ENCODE measurements around the gene STXBP4. TPM values are rescaled to one million over a fixed set of nuclear protein-coding genes. Genes with fewer than 3 reads are reported as not detected.
A peak's percentile ranks its signal among the peaks of the same experiment; 100 is the strongest.
"Not testable (repeated sequence)": the region's sequence is repeated elsewhere in the genome, so short reads cannot be mapped to it uniquely, and the experiment has no call there.

STXBP4 gene
- total RNA-seq, 1 experiment from 2014 or later = 13.6 TPM

DNA sequence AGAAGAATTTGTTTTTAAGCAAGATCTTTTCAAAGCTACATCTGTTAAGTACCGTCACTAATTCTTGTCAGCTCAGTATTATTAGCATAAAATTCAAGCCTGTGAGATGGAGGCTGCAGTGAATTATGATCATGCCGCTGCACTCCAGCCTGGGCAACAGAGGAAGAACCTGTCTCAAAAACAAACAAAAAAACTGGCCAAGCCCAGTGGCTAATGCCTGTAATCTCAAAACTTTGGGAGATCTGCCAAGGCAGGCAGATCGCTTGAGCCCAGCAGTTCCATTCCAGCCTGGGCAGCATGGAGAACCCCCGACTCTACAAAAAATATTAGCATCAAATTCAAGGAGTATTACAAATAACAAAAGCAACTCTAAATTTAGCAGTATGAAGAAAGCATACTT, 88.0 kb downstream of the STXBP4 start:
- DNase-seq (ENCODE audit: low read depth) = peak; percentile 70

DNA sequence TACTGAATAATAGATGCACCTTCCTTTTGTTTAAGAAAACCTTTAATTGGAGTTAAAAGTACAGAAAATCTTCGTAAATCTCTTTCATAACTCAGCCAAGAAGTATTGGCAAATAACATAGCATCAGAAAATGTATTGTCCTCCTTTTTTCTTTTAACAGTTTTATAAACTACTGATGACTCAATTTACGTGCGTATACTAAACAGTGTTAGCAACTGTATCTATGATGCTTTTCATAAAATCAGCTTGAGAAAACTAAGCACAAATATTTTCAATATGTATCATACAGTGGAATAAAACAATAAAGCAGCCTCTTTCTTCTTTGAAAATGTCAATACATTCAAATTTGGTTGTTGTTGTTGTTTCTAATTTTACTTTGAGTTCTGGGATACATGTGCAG, 88.6 kb downstream of the STXBP4 start:
- peak; percentile 7 for DNase-seq (ENCODE audit: low read depth)

DNA sequence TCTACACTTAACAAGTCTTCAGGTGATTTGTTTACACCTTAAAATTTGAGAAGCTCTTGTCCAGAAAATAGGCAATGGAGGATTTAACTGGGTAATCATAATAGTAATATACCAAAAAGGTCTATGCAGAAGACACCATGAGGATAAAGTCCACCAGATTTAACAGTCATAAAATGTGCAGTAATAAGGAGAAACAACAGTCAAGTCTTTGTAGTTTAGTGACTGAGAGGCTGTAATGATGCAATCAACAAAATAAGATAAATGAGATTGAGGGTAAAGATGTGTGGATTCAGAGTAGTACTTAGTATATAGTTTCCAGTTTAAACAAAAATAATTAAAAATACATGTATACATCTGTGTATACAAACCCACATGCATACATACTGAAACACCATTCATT, 91.2 kb downstream of the STXBP4 start:
- DNase-seq (ENCODE audit: low read depth) = no peak

DNA sequence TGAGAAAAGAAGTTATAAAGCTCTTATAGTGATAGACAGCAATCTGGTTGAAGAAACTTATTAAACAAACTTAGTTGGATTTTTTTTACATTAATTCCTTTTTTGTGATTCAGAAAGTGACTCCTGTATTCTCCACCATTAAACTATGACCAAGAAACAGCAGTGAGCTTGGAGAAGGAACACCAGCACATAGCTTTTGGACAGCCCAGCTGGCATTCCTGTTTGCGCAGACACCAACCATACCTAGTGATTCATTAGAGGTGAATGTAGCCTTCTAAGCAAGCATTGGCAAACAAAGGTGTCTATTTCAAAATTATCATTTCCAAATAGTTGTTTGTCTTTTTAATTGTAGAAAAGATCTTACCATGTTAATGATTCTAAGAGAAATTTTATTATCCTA, 94.4 kb downstream of the STXBP4 start:
- DNase-seq (ENCODE audit: low read depth) = peak; percentile 67

DNA sequence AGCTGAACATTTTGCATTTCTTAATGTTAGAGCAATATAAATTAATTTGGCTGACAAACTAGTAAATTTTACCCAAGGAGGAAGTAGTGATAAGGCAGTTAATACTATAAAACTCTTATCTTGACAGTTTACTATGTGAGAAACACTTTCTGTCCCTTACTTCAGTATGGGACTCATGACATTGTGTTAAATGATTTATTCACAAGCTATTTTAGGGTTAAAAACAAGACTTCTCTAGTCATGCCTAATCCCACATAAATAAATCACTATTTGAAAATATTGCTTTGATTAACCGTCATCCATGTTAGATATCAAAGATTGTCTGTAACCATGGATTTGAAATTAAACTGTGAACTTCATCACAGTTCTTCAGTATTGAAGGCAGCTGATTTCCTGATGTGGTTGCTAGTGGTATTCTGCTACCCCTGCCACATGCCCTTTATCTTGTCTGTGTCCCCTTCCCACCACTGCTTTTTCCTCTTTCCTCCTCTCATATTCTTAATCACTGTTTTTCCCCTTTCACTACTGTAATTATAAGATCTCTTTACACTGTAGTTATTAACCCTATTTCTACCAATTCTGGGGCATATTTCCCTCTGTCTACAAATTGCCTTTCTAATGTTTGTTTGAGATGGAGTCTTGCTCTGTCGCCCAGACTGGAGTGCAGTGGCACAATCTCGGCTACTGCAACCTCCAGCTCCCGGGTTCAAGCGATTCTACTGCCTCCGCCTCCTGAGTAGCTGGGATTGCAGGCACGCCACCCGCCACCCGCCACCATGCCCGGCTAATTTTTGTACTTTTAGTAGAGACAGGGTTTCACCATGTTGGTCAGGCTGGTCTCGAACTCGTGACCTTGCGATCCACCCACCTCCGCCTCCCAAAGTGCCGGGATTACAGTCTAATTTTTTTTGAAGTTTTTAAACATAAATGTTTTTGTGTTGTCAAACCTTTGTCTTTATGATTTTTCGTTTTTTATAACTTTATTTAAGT, 95.6 kb downstream of the STXBP4 start:
- DNase-seq (ENCODE audit: low read depth) = no peak

DNA sequence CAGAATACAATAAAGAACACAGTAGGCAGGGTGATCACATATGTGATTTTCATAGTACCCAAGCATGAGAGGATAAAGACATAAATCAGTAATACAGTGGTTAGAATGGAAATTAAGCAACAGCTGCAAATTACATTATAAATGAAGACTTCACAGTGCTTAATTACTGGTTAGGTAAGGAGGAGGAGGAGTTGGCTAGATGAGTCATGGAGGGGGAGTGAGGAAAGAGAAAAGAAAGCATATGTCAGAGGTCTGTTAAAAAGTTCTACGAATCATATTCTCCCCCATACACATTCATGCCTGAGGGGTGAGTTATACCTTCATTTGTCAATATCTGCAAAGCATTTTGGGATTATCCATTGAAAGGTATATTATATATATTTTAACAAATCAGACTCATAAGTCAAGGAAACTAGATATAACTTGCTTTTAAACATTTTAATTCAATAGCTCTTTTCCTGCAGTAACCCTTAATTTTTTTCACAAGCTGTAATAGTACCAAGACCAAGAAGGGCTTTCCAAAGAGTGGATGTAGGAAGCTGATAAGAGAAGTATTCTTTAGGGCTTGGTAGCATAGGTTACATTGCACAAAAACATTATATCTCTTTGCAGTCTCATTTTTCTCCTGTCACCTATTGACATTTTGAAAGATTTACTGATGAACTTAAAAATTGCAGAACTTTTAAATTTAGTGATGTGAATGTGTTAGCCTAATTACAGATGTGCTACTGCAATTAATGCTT, 99.3 kb downstream of the STXBP4 start:
- peak; percentile 35 for DNase-seq (ENCODE audit: low read depth)

DNA sequence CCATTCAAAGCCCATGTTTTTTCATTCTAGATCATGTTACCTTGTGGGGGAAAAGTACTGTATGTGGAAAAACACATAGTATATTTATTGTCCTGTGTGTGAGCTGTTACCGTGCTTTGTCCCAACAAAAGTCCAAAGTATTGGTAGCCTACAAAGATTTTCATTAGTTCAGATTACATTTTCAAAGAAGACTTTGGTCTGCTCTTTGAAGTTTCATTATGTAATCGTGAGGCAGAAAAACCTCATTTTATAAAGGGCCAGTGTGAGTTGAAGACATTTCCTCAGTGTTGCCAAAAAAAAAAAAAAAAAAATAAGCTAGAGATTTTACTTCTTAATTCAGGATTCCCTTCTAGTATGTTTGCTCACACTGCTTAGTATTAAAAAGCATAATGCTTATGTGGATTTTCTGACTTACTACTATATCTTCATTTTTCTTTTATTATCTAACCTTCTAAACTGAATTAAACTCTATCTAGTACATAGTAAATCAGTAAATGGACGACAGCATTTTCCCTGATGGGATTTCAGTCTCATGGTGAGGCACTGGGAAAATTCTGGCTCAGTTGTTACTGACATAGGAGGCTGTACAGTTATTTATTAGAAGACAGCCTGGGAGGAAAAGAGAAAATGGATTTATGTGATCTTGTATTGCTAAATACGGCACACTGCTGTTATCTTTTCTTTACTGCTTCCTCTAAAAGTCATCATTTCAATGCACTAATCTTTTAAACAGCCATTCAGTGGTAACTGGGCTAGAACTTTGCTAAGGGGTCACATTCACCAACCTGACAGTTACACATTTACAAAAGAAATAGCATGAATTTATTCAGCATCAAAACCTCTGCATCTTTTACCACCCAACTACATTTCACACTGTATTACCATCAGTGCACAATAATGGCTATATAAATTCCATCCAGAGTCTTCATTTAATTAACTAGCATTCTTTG, 100.6 kb downstream of the STXBP4 start:
- no peak for DNase-seq (ENCODE audit: low read depth)

DNA sequence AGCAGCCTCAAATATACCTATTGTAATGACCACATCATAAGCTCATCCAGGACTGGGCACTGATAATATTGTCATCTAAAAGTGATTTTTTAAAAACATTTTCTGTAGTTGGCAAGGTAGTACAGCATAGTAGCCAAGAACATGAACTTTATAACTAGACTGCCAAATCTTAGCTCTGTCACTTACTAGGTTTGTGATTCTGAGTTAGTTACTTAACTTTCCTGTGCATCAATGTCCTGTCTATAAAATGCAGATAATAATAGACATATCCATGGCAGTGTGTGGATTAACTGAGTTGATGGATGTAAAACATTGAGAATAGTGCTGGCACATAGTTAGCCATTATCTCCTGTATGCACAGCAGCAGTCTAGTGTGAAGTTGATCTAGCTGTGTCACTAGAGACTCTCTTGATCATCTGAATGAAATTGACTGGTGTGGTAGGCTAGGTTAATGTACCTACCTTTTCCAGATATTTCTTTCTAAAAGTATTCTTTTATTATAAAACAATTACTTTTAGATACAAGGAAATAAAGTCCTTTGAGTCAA, 101.5 kb downstream of the STXBP4 start:
- DNase-seq (ENCODE audit: low read depth) = no peak

DNA sequence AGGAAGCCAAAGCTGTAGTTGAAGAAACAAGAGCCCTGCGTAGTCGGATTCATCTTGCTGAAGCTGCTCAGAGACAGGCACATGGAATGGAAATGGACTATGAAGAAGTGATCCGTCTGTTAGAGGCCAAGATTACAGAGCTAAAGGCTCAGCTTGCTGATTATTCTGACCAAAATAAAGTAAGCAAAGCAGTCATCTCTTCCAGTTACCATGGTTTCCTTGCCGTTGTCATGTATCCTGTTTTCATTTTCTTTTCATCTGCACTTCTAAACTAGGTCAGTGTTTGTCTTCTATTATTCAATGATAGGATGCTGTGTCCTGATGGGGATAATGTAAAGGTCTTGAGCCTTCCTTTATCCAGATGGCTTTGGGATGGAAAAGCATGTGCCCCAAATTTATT, 104.3 kb downstream of the STXBP4 start:
- DNase-seq (ENCODE audit: low read depth) = peak; percentile 7

DNA sequence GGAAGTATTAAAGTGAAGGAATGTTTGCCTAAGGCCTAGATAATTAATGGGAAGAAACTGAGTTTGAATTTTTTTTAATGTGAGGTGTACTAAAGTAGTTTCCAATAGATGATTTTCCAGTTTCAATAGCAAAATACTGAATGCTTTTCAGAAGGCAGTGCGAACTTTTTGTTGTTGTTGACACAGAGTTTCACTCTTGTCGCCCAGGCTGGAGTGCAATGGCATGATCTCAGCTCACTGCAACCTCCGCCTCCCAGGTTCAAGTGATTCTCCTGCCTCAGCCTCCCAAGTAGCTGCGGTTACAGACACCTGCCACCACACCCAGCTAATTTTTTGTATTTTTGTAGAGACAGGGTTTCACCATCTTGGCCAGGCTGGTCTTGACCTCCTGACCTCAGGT, 104.9 kb downstream of the STXBP4 start:
- not testable (repeated sequence) for DNase-seq (ENCODE audit: low read depth)

DNA sequence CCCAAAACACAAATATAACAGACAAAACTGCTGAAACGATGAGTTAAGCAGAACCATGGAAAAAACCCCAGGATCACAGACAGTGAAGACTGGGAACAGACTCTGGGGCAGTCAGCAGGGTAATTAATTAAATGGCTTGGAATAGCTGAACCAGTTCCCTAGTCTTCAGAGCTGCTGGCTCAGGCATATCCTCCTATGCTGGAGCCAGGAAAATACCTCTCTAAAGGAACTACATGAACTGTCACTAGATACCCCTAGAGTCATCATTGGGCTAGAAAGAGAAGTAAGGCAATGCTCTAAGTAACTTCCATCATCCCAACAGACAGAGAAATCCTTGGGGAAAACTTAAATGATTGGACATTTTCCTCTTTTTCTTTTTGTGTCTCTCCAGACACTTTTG, 113.0 kb downstream of the STXBP4 start:
- no peak for DNase-seq (ENCODE audit: low read depth)

DNA sequence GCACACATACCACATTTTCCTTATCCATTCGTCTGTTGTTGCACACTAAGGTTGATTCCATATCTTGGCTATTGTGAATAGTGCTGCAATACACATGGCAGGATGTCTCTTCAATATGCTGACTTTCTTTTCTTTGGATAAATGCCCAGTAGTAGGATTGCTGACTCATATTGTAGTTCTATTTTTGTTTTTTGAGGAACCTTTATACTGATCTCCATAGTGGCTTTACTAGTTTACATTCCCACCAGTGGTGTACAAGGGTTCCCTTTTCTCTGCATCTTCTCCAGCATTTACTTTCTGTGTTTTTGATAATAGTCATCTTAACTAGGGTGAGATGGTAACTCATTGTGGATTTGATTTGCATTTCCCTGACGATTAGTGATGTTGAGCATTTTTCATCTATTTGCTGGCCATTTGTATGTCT, 118.1 kb downstream of the STXBP4 start:
- peak; percentile 85 for DNase-seq (ENCODE audit: low read depth)

DNA sequence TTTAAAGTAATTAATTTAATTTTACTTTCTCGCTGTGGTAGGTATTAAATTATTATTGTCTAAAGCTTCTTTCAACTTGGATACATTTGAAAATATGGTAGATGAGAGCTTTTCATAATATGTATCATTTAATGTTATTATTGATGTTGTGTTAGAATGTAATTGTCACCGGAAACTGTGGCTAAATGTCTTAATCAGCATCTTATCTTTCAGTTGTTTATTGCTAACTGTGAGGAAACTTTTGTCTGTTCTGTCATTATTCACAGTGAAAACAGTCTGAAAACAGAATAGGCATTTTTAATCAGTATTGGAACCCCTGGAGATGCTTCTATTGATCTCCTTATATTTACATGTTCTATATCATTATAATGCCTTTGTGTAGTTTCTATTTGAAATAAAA, 120.7 kb downstream of the STXBP4 start:
- DNase-seq (ENCODE audit: low read depth) = no peak

DNA sequence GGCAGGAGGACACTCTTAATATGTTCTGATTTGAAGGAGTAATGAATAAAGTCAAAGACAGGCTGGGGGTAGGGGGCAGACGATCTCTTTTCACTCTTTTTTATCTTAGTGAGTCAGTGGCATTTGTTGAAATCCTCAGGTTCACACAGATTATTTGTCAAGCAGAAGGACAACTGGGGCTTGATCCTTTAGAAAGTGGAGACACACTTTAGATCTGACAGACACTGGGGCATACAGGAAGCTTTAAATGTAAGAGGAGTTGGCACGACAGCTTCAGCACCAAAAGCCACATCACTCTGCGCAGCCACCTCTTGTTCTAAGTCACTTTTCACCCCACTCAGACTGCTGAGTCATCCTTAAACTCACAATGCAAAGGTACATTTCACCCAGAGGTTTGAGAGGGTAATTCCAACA, 121.5 kb downstream of the STXBP4 start:
- DNase-seq (ENCODE audit: low read depth) = peak; percentile 63

DNA sequence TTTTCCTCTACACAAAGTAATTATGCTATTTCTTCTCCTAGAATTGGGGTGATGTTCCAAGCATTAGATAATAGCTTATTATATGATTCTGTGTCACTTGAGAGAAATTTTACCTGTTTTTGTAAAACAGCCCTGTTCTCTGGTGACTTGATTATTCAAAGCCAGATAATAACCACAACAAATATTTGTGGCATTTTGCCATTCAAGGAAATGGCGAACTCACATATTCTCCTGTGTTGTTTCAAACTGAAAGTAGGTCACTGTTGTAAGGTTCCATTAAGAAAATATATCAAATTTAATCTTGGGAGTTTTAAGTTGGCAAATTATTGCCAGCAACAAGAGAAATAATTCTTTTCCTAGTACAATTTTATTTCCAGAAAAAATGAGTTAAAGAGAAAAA, 124.8 kb downstream of the STXBP4 start:
- DNase-seq (ENCODE audit: low read depth) = peak; percentile 20

DNA sequence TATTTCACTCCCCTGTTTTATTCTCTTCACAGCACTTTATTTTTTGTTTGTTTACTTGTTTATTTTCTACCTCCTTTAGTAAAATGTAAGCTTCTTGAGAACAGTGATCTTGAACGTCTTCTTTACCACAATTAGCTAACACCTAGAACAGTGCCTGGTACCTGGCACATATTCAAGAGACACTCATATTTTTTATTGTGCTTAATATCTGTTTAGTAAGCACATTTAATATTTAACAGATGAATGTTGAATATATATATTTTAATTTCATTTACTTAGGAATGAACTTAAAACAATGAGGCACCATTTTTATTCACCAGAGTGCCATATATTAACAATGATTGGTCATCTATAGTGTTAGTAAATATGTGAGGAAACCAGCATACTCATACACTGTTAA, 130.2 kb downstream of the STXBP4 start:
- DNase-seq (ENCODE audit: low read depth) = no peak

DNA sequence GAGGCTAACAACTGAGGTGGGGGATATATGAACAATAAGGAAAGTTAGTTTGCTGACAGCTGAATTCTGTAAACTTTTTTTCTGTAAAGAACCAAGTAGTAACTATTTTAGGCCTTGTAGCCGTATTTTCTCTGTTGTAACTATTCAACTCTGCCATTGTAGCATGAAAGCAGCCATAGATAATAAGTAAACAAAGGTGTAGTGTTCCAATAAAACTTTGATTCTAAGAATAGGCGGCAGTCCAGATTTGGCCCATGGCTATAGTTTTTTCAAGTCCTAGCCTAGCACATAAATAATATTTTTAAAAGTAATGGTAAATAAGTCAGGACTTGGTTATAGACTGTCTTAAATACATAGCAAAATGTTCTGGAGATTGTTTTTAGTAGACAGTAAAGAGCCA, 142.0 kb downstream of the STXBP4 start:
- no peak for DNase-seq (ENCODE audit: low read depth)

DNA sequence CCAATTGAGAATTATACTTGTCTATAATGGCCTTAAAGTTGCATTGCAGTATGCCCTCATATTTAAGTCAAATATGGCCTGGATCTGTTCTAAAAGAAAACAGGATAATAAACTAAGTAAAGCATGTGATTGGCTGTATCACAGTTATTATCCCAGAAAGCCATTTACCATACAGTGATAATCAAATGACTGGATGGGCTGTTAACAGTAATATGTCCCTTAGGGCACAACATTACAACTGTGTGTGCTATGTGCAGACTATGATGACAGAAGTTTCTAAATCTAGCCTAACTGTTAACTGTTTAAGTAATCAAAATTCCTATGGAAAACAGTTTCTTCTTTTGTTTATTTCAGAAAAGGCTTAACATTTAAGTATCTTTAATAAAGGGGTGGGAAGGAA, 145.7 kb downstream of the STXBP4 start:
- no peak for DNase-seq (ENCODE audit: low read depth)

DNA sequence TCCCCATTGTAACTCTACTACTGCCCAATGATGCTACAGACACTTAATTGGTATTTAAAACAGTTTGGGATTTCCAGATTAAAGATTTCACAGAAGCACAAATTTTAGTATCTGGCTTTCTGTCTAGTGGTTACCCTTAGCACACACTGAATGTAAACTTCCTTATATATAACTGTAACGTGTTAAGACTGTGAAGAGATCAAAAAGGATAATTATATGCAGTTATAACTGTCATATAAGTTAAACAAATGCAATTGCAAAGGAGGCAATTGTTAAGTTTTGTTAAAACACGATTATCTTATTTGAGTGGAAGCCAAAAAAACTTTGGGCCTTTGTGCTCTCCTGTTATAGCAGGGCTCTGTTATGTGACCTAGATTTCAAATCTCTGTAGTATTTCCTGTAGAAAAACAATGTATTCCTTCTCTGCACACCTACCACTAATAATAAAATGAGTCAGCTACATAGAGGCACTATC, 147.9 kb downstream of the STXBP4 start:
- DNase-seq (ENCODE audit: low read depth) = no peak

DNA sequence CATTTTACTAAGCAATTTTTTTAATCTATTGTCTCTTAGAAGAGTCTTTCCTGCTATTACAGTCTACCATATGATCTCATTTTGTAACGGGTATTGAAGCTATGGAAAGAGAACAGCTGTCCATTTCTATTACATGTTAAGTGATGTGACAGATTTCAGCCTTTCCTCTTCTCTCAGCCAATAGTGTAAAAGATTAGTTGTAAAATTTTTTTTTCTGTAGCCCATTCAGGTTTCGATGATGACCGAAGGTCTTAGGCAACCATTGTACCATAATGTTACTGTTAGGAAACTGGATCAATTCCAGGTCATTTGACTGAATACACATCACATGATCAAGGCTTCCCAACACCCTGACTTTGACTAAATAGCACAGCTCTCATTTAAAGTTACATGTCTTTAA, 148.6 kb downstream of the STXBP4 start:
- DNase-seq (ENCODE audit: low read depth) = no peak

DNA sequence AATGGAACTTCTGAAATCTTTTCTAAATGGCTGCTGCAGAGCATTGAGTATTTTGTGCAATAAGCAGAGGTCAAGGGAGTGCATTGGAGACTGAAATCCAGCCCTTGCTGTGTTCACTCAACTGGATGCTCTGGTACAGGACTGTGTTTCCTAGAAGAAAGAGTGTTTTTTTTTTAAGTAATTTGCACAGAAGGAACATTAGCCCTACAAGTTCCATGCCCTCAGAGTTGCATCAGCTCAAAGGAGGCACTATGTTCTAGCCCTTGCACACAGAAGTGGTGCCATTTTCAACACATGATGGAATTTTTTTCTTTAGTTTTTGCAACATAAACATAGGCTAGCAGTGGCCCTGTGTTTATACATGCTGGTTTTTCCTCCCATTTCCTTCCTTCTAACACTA, 152.1 kb downstream of the STXBP4 start:
- no peak for DNase-seq (ENCODE audit: low read depth)
